Dendritic cell treated with granulocyte-macrophage colony-stimulating factor and Interleukin-4, amounts not matched to agents 40 ng/mL and 50 ng/mL, for 4 days (primary cell): ENCODE data around the gene MPPE1.
"Not testable (repeated sequence)": the region's sequence is repeated elsewhere in the genome, so short reads cannot be mapped to it uniquely, and the experiment has no call there.

Experiments used
- H3K27ac Mint-ChIP-seq: one replicate; pipeline ENCODE4 v1.8.0; 2022; ENCODE audit warnings: mild to moderate bottlenecking, mixed read lengths
- H3K27me3 Mint-ChIP-seq: one replicate; pipeline ENCODE4 v1.8.0; 2022; ENCODE audit warnings: mild to moderate bottlenecking, mixed read lengths
- H3K36me3 Mint-ChIP-seq: one replicate; pipeline ENCODE4 v1.8.0; 2022; ENCODE audit warnings: low read depth, mixed read lengths
- H3K4me1 Mint-ChIP-seq: one replicate; pipeline ENCODE4 v1.8.0; 2022; ENCODE audit warnings: low read depth, mixed read lengths
- H3K4me3 Mint-ChIP-seq: one replicate; pipeline ENCODE4 v1.8.0; 2022; ENCODE audit warnings: mild to moderate bottlenecking, moderate library complexity, mixed read lengths
- H3K9me3 Mint-ChIP-seq: one replicate; pipeline ENCODE4 v1.8.0; 2022; ENCODE audit warnings: mixed read lengths
- intact Hi-C: fragments of 100-400 bp; cut with micrococcal nuclease; formaldehyde crosslinking; loops from one replicate; pipeline ENCODE4 v1.15.0; 2022

The MPPE1 gene

GRCh38 chr18:11862468-11863137 lies 45.5 kb downstream of the MPPE1 start:
- H3K36me3 Mint-ChIP-seq = no peaks in the 10 kb centered on the region
- peak overlapping the region; percentile 7 for H3K27ac Mint-ChIP-seq
- peaks cover 36% of the 10 kb centered on the region for H3K4me1 Mint-ChIP-seq
- H3K27me3 Mint-ChIP-seq = peaks cover 13% of the 10 kb centered on the region
- no peaks in the 10 kb centered on the region for H3K9me3 Mint-ChIP-seq
- no peak overlapping the region for H3K4me3 Mint-ChIP-seq
- intact Hi-C loops = no loop called here

GRCh38 chr18:11861583-11862288 lies 46.4 kb downstream of the MPPE1 start:
- Mint-ChIP-seq H3K4me3 (no peak overlapping the region), H3K4me1 (peaks cover 44% of the 10 kb centered on the region), H3K27ac (no peak overlapping the region), H3K27me3 (peaks cover 13% of the 10 kb centered on the region), H3K9me3 (no peaks in the 10 kb centered on the region), H3K36me3 (no peaks in the 10 kb centered on the region)
- intact Hi-C loops = no loop called here

- peaks cover 9% of the 10 kb centered on the region for H3K27me3 Mint-ChIP-seq
- H3K36me3 Mint-ChIP-seq = no peaks in the 10 kb centered on the region
- H3K4me3 Mint-ChIP-seq = no peak overlapping the region
- H3K4me1 Mint-ChIP-seq = peaks cover 52% of the 10 kb centered on the region
- no peaks in the 10 kb centered on the region for H3K9me3 Mint-ChIP-seq
- no peak overlapping the region for H3K27ac Mint-ChIP-seq
- intact Hi-C loops = no loop called here
These were observed 47.3 kb downstream of the MPPE1 start for GRCh38 chr18:11860594-11861450.

GRCh38 chr18:11859903-11860407 lies 48.2 kb downstream of the MPPE1 start:
- Mint-ChIP-seq H3K27ac (peak overlapping the region; percentile 24), H3K9me3 (no peaks in the 10 kb centered on the region), H3K27me3 (peaks cover 5% of the 10 kb centered on the region), H3K36me3 (peaks cover 5% of the 10 kb centered on the region), H3K4me1 (peaks cover 58% of the 10 kb centered on the region), H3K4me3 (peak overlapping the region; percentile 24)
- intact Hi-C loops = loop anchor here (5.0 kb wide), 1 partner anchor 32 kb away; no protein-coding TSS in a partner anchor

- Mint-ChIP-seq H3K4me3 (no peak overlapping the region), H3K9me3 (no peaks in the 10 kb centered on the region), H3K36me3 (peaks cover 10% of the 10 kb centered on the region), H3K4me1 (peaks cover 62% of the 10 kb centered on the region), H3K27me3 (peaks cover 2% of the 10 kb centered on the region), H3K27ac (peak overlapping the region; percentile 24)
- intact Hi-C loops = loop anchor here (5.0 kb wide), 1 partner anchor 33 kb away; no protein-coding TSS in a partner anchor
These were observed 48.8 kb downstream of the MPPE1 start for GRCh38 chr18:11859282-11859830.

- Mint-ChIP-seq H3K27me3 (no peaks in the 10 kb centered on the region), H3K27ac (peak overlapping the region; percentile 81), H3K9me3 (no peaks in the 10 kb centered on the region), H3K4me1 (peaks cover 68% of the 10 kb centered on the region), H3K36me3 (peaks cover 16% of the 10 kb centered on the region), H3K4me3 (no peak overlapping the region)
- intact Hi-C loops = loop anchor here (5.0 kb wide), 1 partner anchor 35 kb away; no protein-coding TSS in a partner anchor
These were observed 50.8 kb downstream of the MPPE1 start for GRCh38 chr18:11857177-11857887.

GRCh38 chr18:11854554-11854953 lies 53.6 kb downstream of the MPPE1 start:
- H3K9me3 Mint-ChIP-seq, H3K4me3 Mint-ChIP-seq, intact Hi-C loops, H3K27me3 Mint-ChIP-seq, H3K27ac Mint-ChIP-seq: not testable (repeated sequence)
- H3K36me3 Mint-ChIP-seq = peaks cover 32% of the 10 kb centered on the region
- H3K4me1 Mint-ChIP-seq = peaks cover 63% of the 10 kb centered on the region

GRCh38 chr18:11851806-11852337 lies 56.2 kb downstream of the MPPE1 start:
- H3K9me3 Mint-ChIP-seq = no peaks in the 10 kb centered on the region
- peaks cover 8% of the 10 kb centered on the region for H3K27me3 Mint-ChIP-seq
- H3K27ac Mint-ChIP-seq = peak overlapping the region; percentile 99
- intact Hi-C loops = loop anchor here (2.0 kb wide), 3 partner anchors 57 to 457 kb away; partner anchors contain the start of genes IMPA2, MPPE1 and TUBB6
- H3K4me1 Mint-ChIP-seq = peaks cover 42% of the 10 kb centered on the region
- H3K4me3 Mint-ChIP-seq = peak overlapping the region; percentile 100
- peaks cover 32% of the 10 kb centered on the region for H3K36me3 Mint-ChIP-seq

GRCh38 chr18:11851146-11851805 lies 56.8 kb downstream of the MPPE1 start, which contains the start of gene CHMP1B:
Gene CHMP1B, plus strand, starts transcription at chr18:11851413. Its CDS starts 99 bp downstream, at chr18:11851512.
- Mint-ChIP-seq H3K9me3 (no peaks in the 10 kb centered on the region), H3K27ac (peak within 1 kb of the TSS; percentile 99), H3K4me3 (peak within 1 kb of the TSS; percentile 100), H3K27me3 (peaks cover 8% of the 10 kb centered on the region), H3K4me1 (peaks cover 36% of the 10 kb centered on the region), H3K36me3 (peaks cover 32% of the 10 kb centered on the region)
- intact Hi-C loops = loop anchor here (2.0 kb wide), 3 partner anchors 58 to 458 kb away; partner anchors contain the start of genes IMPA2, MPPE1 and TUBB6

GRCh38 chr18:11850821-11851145 lies 57.3 kb downstream of the MPPE1 start:
- Mint-ChIP-seq H3K27me3 (peaks cover 9% of the 10 kb centered on the region), H3K9me3 (no peaks in the 10 kb centered on the region), H3K4me1 (peaks cover 33% of the 10 kb centered on the region), H3K36me3 (peaks cover 32% of the 10 kb centered on the region), H3K27ac (peak overlapping the region; percentile 99), H3K4me3 (peak overlapping the region; percentile 100)
- intact Hi-C loops = loop anchor here (2.0 kb wide), 3 partner anchors 58 to 458 kb away; partner anchors contain the start of genes IMPA2, MPPE1 and TUBB6

GRCh38 chr18:11849841-11850634 lies 58.1 kb downstream of the MPPE1 start:
- intact Hi-C loops = loop anchor here (2.0 kb wide), 3 partner anchors 59 to 459 kb away; partner anchors contain the start of genes IMPA2, MPPE1 and TUBB6

More at GRCh38 chr18:11849841-11850634, 58.1 kb downstream of the MPPE1 start:
- Mint-ChIP-seq H3K27ac (peak overlapping the region; percentile 99), H3K9me3 (no peaks in the 10 kb centered on the region), H3K27me3 (peaks cover 9% of the 10 kb centered on the region), H3K36me3 (peaks cover 28% of the 10 kb centered on the region), H3K4me3 (peak overlapping the region; percentile 100), H3K4me1 (peaks cover 28% of the 10 kb centered on the region)
